ENCODE data around the gene TBC1D24.

The TBC1D24 gene

GRCh38 chr16:2460916-2461315, 14.0 kb upstream of the TBC1D24 start:
- peak overlapping the region; percentile 63 for H3K4me3 ChIP-seq (ENCODE audit: insufficient read depth, low read length, poor library complexity, severe bottlenecking)
- no peaks in the 10 kb centered on the region for H4K20me1 ChIP-seq (ENCODE audit: low read depth, low read length)
- peaks cover 27% of the 10 kb centered on the region for H3F3A ChIP-seq (ENCODE audit: insufficient read depth)
- peak overlapping the region; percentile 65 for H3K4me2 ChIP-seq (ENCODE audit: low read depth, low read length, poor library complexity, severe bottlenecking)
- peaks cover 14% of the 10 kb centered on the region; the same call in 1 of the 2 replicates for H3K79me2 ChIP-seq (ENCODE audit: insufficient read depth, low read length)
- TF ChIP-seq CTCF (IDR thresholded peaks at IDR 0.05; ENCODE audit: insufficient read depth, low read length, poor library complexity, severe bottlenecking) (no peak), EZH2phosphoT487 (conservative IDR thresholded peaks at IDR 0.05; ENCODE audit: low read length) (no peak)
- no peak overlapping the region for H3K27ac ChIP-seq (ENCODE audit: low read depth, low read length)
- no peaks in the 10 kb centered on the region for H3K27me3 ChIP-seq (ENCODE audit: low read length)
- H3K9ac ChIP-seq (ENCODE audit: low read length) = peak overlapping the region; percentile 76
- no peaks in the 10 kb centered on the region for H3K36me3 ChIP-seq (ENCODE audit: low read length)
- no peaks in the 10 kb centered on the region for H3K9me3 ChIP-seq (ENCODE audit: insufficient read depth, low read length)
- no peak overlapping the region for H2AFZ ChIP-seq (ENCODE audit: low read depth, low read length, severe bottlenecking)
- H3K9me2 ChIP-seq (replicated peaks; ENCODE audit: insufficient read depth, low read length) = no peaks in the 10 kb centered on the region

- Histone ChIP-seq H3K4me2 (ENCODE audit: low read depth, low read length, poor library complexity, severe bottlenecking) (no peak overlapping the region), H3K79me2 (ENCODE audit: insufficient read depth, low read length) (peaks cover 14% of the 10 kb centered on the region; the same call in 1 of the 2 replicates), H3K4me3 (ENCODE audit: insufficient read depth, low read length, poor library complexity, severe bottlenecking) (no peak overlapping the region), H3F3A (ENCODE audit: insufficient read depth) (peaks cover 25% of the 10 kb centered on the region), H3K27ac (ENCODE audit: low read depth, low read length) (no peak overlapping the region), H3K9me3 (ENCODE audit: insufficient read depth, low read length) (no peaks in the 10 kb centered on the region), H2AFZ (ENCODE audit: low read depth, low read length, severe bottlenecking) (no peak overlapping the region), H4K20me1 (ENCODE audit: low read depth, low read length) (no peaks in the 10 kb centered on the region), H3K9me2 (replicated peaks; ENCODE audit: insufficient read depth, low read length) (no peaks in the 10 kb centered on the region), H3K9ac (ENCODE audit: low read length) (no peak overlapping the region), H3K36me3 (ENCODE audit: low read length) (no peaks in the 10 kb centered on the region), H3K27me3 (ENCODE audit: low read length) (no peaks in the 10 kb centered on the region)
- no peak for TF ChIP-seq EZH2phosphoT487 (conservative IDR thresholded peaks at IDR 0.05; ENCODE audit: low read length)
- no peak for TF ChIP-seq CTCF (IDR thresholded peaks at IDR 0.05; ENCODE audit: insufficient read depth, low read length, poor library complexity, severe bottlenecking)
Observed at GRCh38 chr16:2462031-2462866, 12.7 kb upstream of the TBC1D24 start.

- Histone ChIP-seq H3K4me2 (ENCODE audit: low read depth, low read length, poor library complexity, severe bottlenecking) (no peak overlapping the region), H3K27ac (ENCODE audit: low read depth, low read length) (no peak overlapping the region), H3K36me3 (ENCODE audit: low read length) (no peaks in the 10 kb centered on the region), H3K9me3 (ENCODE audit: insufficient read depth, low read length) (no peaks in the 10 kb centered on the region), H3K27me3 (ENCODE audit: low read length) (no peaks in the 10 kb centered on the region), H3K79me2 (ENCODE audit: insufficient read depth, low read length) (peaks cover 14% of the 10 kb centered on the region; the same call in 1 of the 2 replicates), H3F3A (ENCODE audit: insufficient read depth) (peaks cover 7% of the 10 kb centered on the region; the same call in 1 of the 2 replicates), H2AFZ (ENCODE audit: low read depth, low read length, severe bottlenecking) (no peak overlapping the region), H3K9me2 (replicated peaks; ENCODE audit: insufficient read depth, low read length) (no peaks in the 10 kb centered on the region), H3K9ac (ENCODE audit: low read length) (no peak overlapping the region), H3K4me3 (ENCODE audit: insufficient read depth, low read length, poor library complexity, severe bottlenecking) (no peak overlapping the region), H4K20me1 (ENCODE audit: low read depth, low read length) (no peaks in the 10 kb centered on the region)
- TF ChIP-seq CTCF (IDR thresholded peaks at IDR 0.05; ENCODE audit: insufficient read depth, low read length, poor library complexity, severe bottlenecking) (no peak), EZH2phosphoT487 (conservative IDR thresholded peaks at IDR 0.05; ENCODE audit: low read length) (no peak)
Observed at GRCh38 chr16:2464333-2464732, 10.6 kb upstream of the TBC1D24 start.

All from SU-DHL-6 (cell line).